ENCODE data around the gene PASD1.

PASD1 gene

GRCh38 chrX:151711154-151711553, 147.7 kb downstream of the PASD1 start:
- TF ChIP-seq REST (IDR thresholded peaks at IDR 0.05; ENCODE audit: insufficient read depth in 1 of 2, low read depth in 2 of 2, low read length in 2 of 2) (no peak), POLR2AphosphoS5 (IDR thresholded peaks at IDR 0.05; ENCODE audit: low read depth, low read length) (no peak), SIN3A (IDR thresholded peaks at IDR 0.05; ENCODE audit: borderline replicate concordance, insufficient read depth, low read length) (no peak), FOXP2 (optimal IDR thresholded peaks at IDR 0.05; ENCODE audit: borderline replicate concordance, extremely low read depth, extremely low read length, insufficient read depth) (no peak), TAF1 (IDR thresholded peaks at IDR 0.05; ENCODE audit: borderline replicate concordance, insufficient read depth, low read length) (no peak)

GRCh38 chrX:151711787-151712186, 148.3 kb downstream of the PASD1 start:
- TF ChIP-seq SIN3A (IDR thresholded peaks at IDR 0.05; ENCODE audit: borderline replicate concordance, insufficient read depth, low read length) (no peak), POLR2AphosphoS5 (IDR thresholded peaks at IDR 0.05; ENCODE audit: low read depth, low read length) (no peak), REST (IDR thresholded peaks at IDR 0.05; ENCODE audit: insufficient read depth in 1 of 2, low read depth in 2 of 2, low read length in 2 of 2) (no peak), FOXP2 (optimal IDR thresholded peaks at IDR 0.05; ENCODE audit: borderline replicate concordance, extremely low read depth, extremely low read length, insufficient read depth) (no peak), TAF1 (IDR thresholded peaks at IDR 0.05; ENCODE audit: borderline replicate concordance, insufficient read depth, low read length) (no peak)

- TF ChIP-seq POLR2AphosphoS5 (IDR thresholded peaks at IDR 0.05; ENCODE audit: low read depth, low read length) (no peak), TAF1 (IDR thresholded peaks at IDR 0.05; ENCODE audit: borderline replicate concordance, insufficient read depth, low read length) (no peak), SIN3A (IDR thresholded peaks at IDR 0.05; ENCODE audit: borderline replicate concordance, insufficient read depth, low read length) (no peak), FOXP2 (optimal IDR thresholded peaks at IDR 0.05; ENCODE audit: borderline replicate concordance, extremely low read depth, extremely low read length, insufficient read depth) (no peak), REST (IDR thresholded peaks at IDR 0.05; ENCODE audit: insufficient read depth in 1 of 2, low read depth in 2 of 2, low read length in 2 of 2) (no peak)
Observed at GRCh38 chrX:151712253-151712652, 148.8 kb downstream of the PASD1 start.

GRCh38 chrX:151713849-151714248, 150.4 kb downstream of the PASD1 start:
- TF ChIP-seq SIN3A (IDR thresholded peaks at IDR 0.05; ENCODE audit: borderline replicate concordance, insufficient read depth, low read length) (no peak), REST (IDR thresholded peaks at IDR 0.05; ENCODE audit: insufficient read depth in 1 of 2, low read depth in 2 of 2, low read length in 2 of 2) (no peak), POLR2AphosphoS5 (IDR thresholded peaks at IDR 0.05; ENCODE audit: low read depth, low read length) (no peak), TAF1 (IDR thresholded peaks at IDR 0.05; ENCODE audit: borderline replicate concordance, insufficient read depth, low read length) (no peak), FOXP2 (optimal IDR thresholded peaks at IDR 0.05; ENCODE audit: borderline replicate concordance, extremely low read depth, extremely low read length, insufficient read depth) (no peak)

GRCh38 chrX:151714362-151714761, 150.9 kb downstream of the PASD1 start:
- no peak for TF ChIP-seq REST (IDR thresholded peaks at IDR 0.05; ENCODE audit: insufficient read depth in 1 of 2, low read depth in 2 of 2, low read length in 2 of 2)
- TF ChIP-seq SIN3A (IDR thresholded peaks at IDR 0.05; ENCODE audit: borderline replicate concordance, insufficient read depth, low read length) = no peak
- TF ChIP-seq FOXP2 (optimal IDR thresholded peaks at IDR 0.05; ENCODE audit: borderline replicate concordance, extremely low read depth, extremely low read length, insufficient read depth) = no peak
- no peak for TF ChIP-seq TAF1 (IDR thresholded peaks at IDR 0.05; ENCODE audit: borderline replicate concordance, insufficient read depth, low read length)
- no peak for TF ChIP-seq POLR2AphosphoS5 (IDR thresholded peaks at IDR 0.05; ENCODE audit: low read depth, low read length)
